DOHH2 (cell line): ENCODE results near the gene MVK.

Source experiments
- H3F3A ChIP-seq: fragments of 200-600 bp; sonication (generic), shearing (Covaris generic); 2 replicates; pipeline ENCODE4 v1.6.0; 2016; ENCODE audit warnings: antibody characterized with exemption, mild to moderate bottlenecking; ENCODE audit not compliant: control insufficient read depth, insufficient read depth
- H3K27ac ChIP-seq: fragments of 200-600 bp; sonication (generic); 2 replicates; pipeline ENCODE4 v1.5.1; 2014; ENCODE audit warnings: low read depth, mild to moderate bottlenecking, low read length, moderate library complexity
- H3K27me3 ChIP-seq: fragments of 200-600 bp; sonication (generic); 2 replicates; pipeline ENCODE4 v1.6.1; 2014; ENCODE audit warnings: mild to moderate bottlenecking, low read length, mixed read lengths; ENCODE audit not compliant: control insufficient read depth
- H3K36me3 ChIP-seq: fragments of 200-600 bp; sonication (generic); 2 replicates; pipeline ENCODE4 v1.6.1; 2014; ENCODE audit warnings: mild to moderate bottlenecking, low read length, moderate library complexity, mixed read lengths; ENCODE audit not compliant: control insufficient read depth
- H3K4me1 ChIP-seq: fragments of 200-600 bp; sonication (generic); 2 replicates; pipeline ENCODE4 v1.6.1; 2014; ENCODE audit warnings: mild to moderate bottlenecking, low read length, mixed read lengths; ENCODE audit not compliant: control insufficient read depth
- H3K4me2 ChIP-seq: fragments of 200-600 bp; sonication (generic); 2 replicates; pipeline ENCODE4 v1.6.0; 2014; ENCODE audit warnings: mild to moderate bottlenecking, low read length, moderate library complexity
- H3K4me3 ChIP-seq: fragments of 200-600 bp; sonication (generic); 2 replicates; pipeline ENCODE4 v1.5.1; 2014; ENCODE audit warnings: mild to moderate bottlenecking, low read length, mixed read lengths
- H3K79me2 ChIP-seq: fragments of 200-600 bp; sonication (generic); 2 replicates; pipeline ENCODE4 v1.6.1; 2014; ENCODE audit warnings: mild to moderate bottlenecking, low read length, mixed read lengths; ENCODE audit not compliant: control insufficient read depth
- H3K9me2 ChIP-seq: fragments of 200-600 bp; sonication (generic); replicated peaks from 2 replicates; pipeline ENCODE4 v1.6.1; 2014; ENCODE audit warnings: mild to moderate bottlenecking, low read length, mixed read lengths; ENCODE audit not compliant: control insufficient read depth
- H3K9me3 ChIP-seq: fragments of 200-600 bp; sonication (generic); 2 replicates; pipeline ENCODE4 v1.6.1; 2014; ENCODE audit warnings: antibody characterized with exemption, low read length, mixed read lengths; ENCODE audit not compliant: control insufficient read depth, insufficient read depth
- H4K20me1 ChIP-seq: fragments of 200-600 bp; sonication (generic); 2 replicates; pipeline ENCODE4 v1.6.0; 2014; ENCODE audit warnings: low read depth, mild to moderate bottlenecking, antibody characterized with exemption, low read length, moderate library complexity; ENCODE audit not compliant: control insufficient read depth, insufficient read depth
- EZH2phosphoT487 ChIP-seq: fragments of 200-600 bp; sonication (generic); IDR thresholded peaks from 2 replicates; pipeline ENCODE4 v1.6.1; 2017; ENCODE audit warnings: borderline replicate concordance, mild to moderate bottlenecking, antibody characterized with exemption, low read length, moderate library complexity, mixed read lengths
- TF ChIP-seq, protein P1 (sequence below): fragments of 200-600 bp; sonication (generic); IDR thresholded peaks from one replicate; pipeline ENCODE4 v1.5.1; 2014; ENCODE audit warnings: antibody characterized with exemption, mild to moderate bottlenecking, low read depth, low read length; ENCODE audit not compliant: poor library complexity, severe bottlenecking

The MVK gene

DNA sequence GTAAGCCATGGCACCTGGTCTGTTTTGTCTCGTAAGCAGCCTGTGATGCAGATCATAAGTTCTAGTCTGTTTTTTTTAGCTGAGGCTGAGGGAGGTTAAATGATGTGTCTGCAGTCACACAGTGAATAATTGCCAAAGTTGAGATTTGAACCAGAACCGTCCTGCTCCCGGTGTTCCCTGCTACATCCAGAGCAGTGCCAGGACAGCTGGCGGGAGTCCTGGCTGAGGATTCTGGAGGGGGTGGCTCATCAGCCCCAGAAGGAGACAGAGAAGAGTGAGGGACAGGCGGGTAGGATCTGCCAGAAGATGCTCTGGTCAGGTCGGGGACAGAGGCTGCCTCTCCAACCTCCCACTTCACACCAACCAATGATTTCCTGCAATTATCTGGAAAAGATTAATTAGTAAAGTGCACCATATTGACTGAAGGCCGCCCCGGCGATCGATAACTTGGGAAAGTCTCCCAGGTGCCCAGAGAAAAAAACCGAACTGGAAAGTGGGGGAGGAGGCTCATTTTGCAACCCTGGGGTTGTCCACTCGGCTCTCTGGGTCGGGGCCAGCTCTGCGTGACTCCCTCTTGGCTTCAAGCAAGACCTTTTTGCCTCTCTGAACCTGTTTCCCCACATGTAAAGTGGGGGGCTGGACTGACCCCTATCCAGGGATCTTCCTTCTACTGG, 42.1 kb downstream of the MVK start:
- H3K9me3 ChIP-seq: no peaks in the 10 kb centered on the region
- no peak overlapping the region for H3K4me2 ChIP-seq
- no peaks in the 10 kb centered on the region for H3K4me1 ChIP-seq
- H3K9me2 ChIP-seq: no peaks in the 10 kb centered on the region
- no peak for TF ChIP-seq EZH2phosphoT487
- TF ChIP-seq, protein P1, sequence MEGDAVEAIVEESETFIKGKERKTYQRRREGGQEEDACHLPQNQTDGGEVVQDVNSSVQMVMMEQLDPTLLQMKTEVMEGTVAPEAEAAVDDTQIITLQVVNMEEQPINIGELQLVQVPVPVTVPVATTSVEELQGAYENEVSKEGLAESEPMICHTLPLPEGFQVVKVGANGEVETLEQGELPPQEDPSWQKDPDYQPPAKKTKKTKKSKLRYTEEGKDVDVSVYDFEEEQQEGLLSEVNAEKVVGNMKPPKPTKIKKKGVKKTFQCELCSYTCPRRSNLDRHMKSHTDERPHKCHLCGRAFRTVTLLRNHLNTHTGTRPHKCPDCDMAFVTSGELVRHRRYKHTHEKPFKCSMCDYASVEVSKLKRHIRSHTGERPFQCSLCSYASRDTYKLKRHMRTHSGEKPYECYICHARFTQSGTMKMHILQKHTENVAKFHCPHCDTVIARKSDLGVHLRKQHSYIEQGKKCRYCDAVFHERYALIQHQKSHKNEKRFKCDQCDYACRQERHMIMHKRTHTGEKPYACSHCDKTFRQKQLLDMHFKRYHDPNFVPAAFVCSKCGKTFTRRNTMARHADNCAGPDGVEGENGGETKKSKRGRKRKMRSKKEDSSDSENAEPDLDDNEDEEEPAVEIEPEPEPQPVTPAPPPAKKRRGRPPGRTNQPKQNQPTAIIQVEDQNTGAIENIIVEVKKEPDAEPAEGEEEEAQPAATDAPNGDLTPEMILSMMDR: no peak
- H3K36me3 ChIP-seq: no peaks in the 10 kb centered on the region
- no peak overlapping the region for H3K4me3 ChIP-seq
- H3K79me2 ChIP-seq: no peaks in the 10 kb centered on the region
- H3K27me3 ChIP-seq: no peaks in the 10 kb centered on the region
- no peaks in the 10 kb centered on the region for H3F3A ChIP-seq
- no peaks in the 10 kb centered on the region for H4K20me1 ChIP-seq
- no peak overlapping the region for H3K27ac ChIP-seq

DNA sequence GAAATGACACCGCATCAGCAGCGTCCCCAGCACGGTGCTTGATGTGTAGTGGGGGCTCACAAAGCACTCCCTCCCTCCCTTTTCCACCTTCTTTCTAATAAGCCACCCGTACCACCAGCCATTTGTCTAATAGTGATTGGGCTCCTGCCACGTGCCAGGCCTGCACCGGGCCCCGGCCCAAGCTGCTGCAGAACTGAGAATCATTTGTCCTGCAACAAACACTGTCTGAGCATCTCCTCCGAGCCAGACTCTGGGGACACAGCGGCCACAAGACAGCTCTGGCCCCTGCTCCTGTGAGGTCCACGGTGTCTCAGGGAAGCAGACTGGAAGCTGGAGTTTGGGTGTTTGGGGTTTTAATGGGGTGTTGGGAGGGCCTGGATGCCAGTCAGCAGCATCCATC, 43.9 kb downstream of the MVK start:
- H3K79me2 ChIP-seq: no peaks in the 10 kb centered on the region
- H3K27me3 ChIP-seq: peaks cover 17% of the 10 kb centered on the region
- H3K36me3 ChIP-seq: no peaks in the 10 kb centered on the region
- H3K9me2 ChIP-seq: no peaks in the 10 kb centered on the region
- TF ChIP-seq, protein P1: no peak
- TF ChIP-seq EZH2phosphoT487: no peak
- no peak overlapping the region for H3K27ac ChIP-seq
- H3K4me3 ChIP-seq: no peak overlapping the region
- H3F3A ChIP-seq: no peaks in the 10 kb centered on the region
- H3K4me1 ChIP-seq: no peaks in the 10 kb centered on the region
- H3K4me2 ChIP-seq: no peak overlapping the region
- no peaks in the 10 kb centered on the region for H4K20me1 ChIP-seq
- H3K9me3 ChIP-seq: no peaks in the 10 kb centered on the region

DNA sequence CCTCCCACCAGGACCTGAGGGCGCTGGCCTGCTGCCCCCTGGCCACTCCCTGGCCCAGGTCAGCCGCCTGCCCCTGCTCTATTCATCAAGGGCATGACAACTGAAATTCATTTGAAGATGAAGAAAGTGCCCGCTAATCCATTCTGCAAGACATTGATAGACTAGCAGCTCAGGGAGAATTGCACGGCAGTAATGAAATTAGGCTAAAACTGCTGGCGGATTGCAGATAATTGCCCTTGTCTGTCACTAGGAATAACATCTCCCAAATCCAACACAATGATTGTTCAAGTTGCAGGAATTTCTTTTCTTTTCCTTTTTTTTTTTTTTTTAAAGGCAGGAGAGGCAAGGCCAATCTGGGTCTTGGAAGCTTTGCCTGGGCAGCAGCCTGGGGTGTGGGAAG, 44.5 kb downstream of the MVK start:
- no peaks in the 10 kb centered on the region for H3K4me1 ChIP-seq

More for the DNA sequence above, 44.5 kb downstream of the MVK start:
- no peak overlapping the region for H3K4me3 ChIP-seq
- H3K9me3 ChIP-seq: no peaks in the 10 kb centered on the region
- H4K20me1 ChIP-seq: no peaks in the 10 kb centered on the region
- H3K27me3 ChIP-seq: peaks cover 18% of the 10 kb centered on the region
- no peak overlapping the region for H3K27ac ChIP-seq
- H3K9me2 ChIP-seq: no peaks in the 10 kb centered on the region
- no peaks in the 10 kb centered on the region for H3K36me3 ChIP-seq
- no peak overlapping the region for H3K4me2 ChIP-seq
- H3K79me2 ChIP-seq: no peaks in the 10 kb centered on the region
- no peak for TF ChIP-seq EZH2phosphoT487
- TF ChIP-seq, protein P1: no peak
- H3F3A ChIP-seq: no peaks in the 10 kb centered on the region
